ENCODE data around the gene EHMT1. TPM values are rescaled to one million over a fixed set of nuclear protein-coding genes. Genes with fewer than 3 reads are reported as not detected.

Gene EHMT1
- total RNA-seq, 2 donors from 2014 or later, result 93.1 to 184 TPM

GRCh38 chr9:137851516-137852267 lies 232.9 kb downstream of the EHMT1 start:
- H3K36me3 Mint-ChIP-seq, result peaks cover 25% of the 10 kb centered on the region

DNA sequence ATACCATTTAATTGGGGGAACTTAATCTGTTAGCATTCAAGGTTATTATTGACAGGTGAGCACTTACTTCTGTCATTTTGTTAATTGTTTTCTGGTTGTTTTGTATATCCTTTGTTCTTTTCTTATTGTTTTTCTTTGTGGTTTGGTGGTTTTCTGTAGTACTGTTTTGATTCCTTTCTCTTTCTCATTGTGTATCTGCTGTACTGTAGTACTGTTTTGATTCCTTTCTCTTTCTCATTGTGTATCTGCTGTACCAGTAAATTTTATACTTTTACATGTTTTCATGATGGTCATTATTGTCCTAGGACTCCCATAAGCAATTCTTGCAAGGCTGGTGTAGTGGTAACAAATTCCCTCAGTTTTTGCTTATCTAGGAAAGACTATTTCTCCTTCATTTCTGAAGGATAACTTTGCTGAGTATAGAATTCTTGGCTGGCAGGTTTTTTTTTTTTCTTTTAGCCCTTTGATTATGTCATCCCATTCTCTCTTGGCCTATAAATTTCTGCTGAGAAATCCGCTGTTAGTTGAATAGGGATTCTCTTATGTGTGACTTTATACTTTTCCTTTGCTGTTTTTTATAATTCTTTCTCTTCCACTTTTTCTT lies 234.7 kb downstream of the EHMT1 start:
- Mint-ChIP-seq H3K36me3 (peaks cover 25% of the 10 kb centered on the region), H3K4me1 (ENCODE audit: low read depth in 2 of 2) (peaks cover 5 to 7% of the 10 kb centered on the region in 2 donors), H3K9me3 (peaks cover 13% of the 10 kb centered on the region), H3K27me3 (peaks cover 4 to 6% of the 10 kb centered on the region in 2 donors), H3K4me3 (no peak overlapping the region), H3K27ac (no peak overlapping the region)
- ATAC-seq, result no peak
- no peak for DNase-seq (ENCODE audit: low spot score)

More at GRCh38 chr9:137851516-137852267, 232.9 kb downstream of the EHMT1 start:
- Mint-ChIP-seq H3K4me3 (no peak overlapping the region), H3K27ac (no peak overlapping the region), H3K9me3 (peaks cover 13% of the 10 kb centered on the region), H3K27me3 (peaks cover 4 to 6% of the 10 kb centered on the region in 2 donors), H3K4me1 (ENCODE audit: low read depth in 2 of 2) (peaks cover 5 to 7% of the 10 kb centered on the region in 2 donors)
- ATAC-seq, result no peak
- DNase-seq (ENCODE audit: low spot score), result no peak

DNA sequence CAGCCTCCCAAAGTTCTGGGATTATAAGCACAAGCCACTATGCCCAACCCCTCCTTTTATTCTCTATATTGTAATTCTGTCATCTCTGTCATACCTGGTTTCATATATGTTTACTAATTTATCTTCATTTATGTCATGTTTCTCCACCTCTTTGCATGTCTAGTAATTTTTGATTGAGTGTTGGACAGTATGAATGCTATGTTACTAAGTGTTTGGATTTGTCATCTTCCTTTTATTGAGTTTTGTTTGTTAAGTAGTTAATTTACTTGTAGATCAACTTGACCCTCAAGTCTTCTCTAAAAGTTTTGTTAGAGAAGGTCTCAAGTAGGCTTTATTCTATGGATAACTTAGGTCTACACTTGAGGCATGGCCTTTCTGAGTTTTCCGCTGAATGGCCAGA lies 241.6 kb downstream of the EHMT1 start:
- Mint-ChIP-seq H3K4me3 (no peak overlapping the region), H3K4me1 (ENCODE audit: low read depth in 2 of 2) (peaks cover 0 to 9% of the 10 kb centered on the region in 2 donors), H3K36me3 (peaks cover 15% of the 10 kb centered on the region), H3K27me3 (peaks cover 5 to 6% of the 10 kb centered on the region in 2 donors), H3K9me3 (peaks cover 17% of the 10 kb centered on the region), H3K27ac (no peak overlapping the region)
- no peak for ATAC-seq
- DNase-seq (ENCODE audit: low spot score), result no peak

GRCh38 chr9:137865581-137866145 lies 246.9 kb downstream of the EHMT1 start:
- no peak for ATAC-seq
- DNase-seq (ENCODE audit: low spot score), result no peak
- Mint-ChIP-seq H3K4me3 (no peak overlapping the region), H3K36me3 (peaks cover 8% of the 10 kb centered on the region), H3K27me3 (peaks cover 4 to 12% of the 10 kb centered on the region in 2 donors), H3K27ac (no peak overlapping the region), H3K4me1 (ENCODE audit: low read depth in 2 of 2) (peaks cover 0 to 36% of the 10 kb centered on the region in 2 donors), H3K9me3 (peaks cover 7% of the 10 kb centered on the region)

DNA sequence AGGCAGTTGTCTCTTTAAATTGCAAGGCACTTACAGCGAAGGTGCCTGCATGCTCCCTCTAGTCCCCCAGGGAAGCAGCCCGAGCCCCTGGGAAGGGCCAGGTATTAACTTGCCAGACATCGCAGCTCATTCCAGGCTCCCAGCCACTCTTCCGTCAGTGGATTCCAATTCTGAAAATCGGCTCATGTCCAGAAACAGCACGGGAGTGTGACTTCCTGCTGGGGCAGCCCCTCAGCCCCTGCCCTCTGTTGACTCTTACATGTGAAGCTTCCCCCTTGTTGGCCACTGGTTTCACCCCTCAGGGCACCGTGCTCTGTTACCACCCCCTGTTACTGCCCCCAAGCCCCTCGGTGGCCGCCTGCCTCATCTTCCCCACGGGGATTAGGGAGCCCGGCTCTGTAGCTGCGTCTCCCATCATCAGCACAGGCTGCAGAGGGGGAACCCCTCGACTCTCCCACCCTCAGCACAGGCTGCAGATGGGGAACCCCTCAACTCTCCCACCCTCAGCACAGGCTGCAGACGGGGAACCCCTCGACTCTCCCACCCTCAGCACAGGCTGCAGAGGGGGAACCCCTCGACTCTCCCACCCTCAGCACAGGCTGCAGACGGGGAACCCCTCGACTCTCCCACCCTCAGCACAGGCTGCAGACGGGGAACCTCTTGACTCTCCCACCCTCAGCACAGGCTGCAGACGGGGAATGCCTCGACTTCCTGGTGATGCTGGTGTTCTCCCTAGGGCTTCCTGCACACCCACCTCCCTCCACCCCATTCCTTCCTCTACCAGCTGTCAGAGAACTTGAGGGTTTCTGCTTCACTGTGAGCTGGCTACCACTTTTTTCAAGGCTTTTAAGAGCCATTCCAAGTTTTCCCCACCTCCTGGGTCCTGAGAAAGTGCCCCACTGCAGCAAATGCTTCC lies 247.7 kb downstream of the EHMT1 start:
- Mint-ChIP-seq H3K27ac (peak overlapping the region in 1 of 2 donors; percentile 70), H3K27me3 (peaks cover 4 to 15% of the 10 kb centered on the region in 2 donors), H3K9me3 (peaks cover 7% of the 10 kb centered on the region), H3K36me3 (peaks cover 8% of the 10 kb centered on the region), H3K4me1 (ENCODE audit: low read depth in 2 of 2) (peaks cover 0 to 36% of the 10 kb centered on the region in 2 donors), H3K4me3 (no peak overlapping the region)
- peak; percentile 20 to 77 for ATAC-seq
- peak; percentile 80 for DNase-seq (ENCODE audit: low spot score)

DNA sequence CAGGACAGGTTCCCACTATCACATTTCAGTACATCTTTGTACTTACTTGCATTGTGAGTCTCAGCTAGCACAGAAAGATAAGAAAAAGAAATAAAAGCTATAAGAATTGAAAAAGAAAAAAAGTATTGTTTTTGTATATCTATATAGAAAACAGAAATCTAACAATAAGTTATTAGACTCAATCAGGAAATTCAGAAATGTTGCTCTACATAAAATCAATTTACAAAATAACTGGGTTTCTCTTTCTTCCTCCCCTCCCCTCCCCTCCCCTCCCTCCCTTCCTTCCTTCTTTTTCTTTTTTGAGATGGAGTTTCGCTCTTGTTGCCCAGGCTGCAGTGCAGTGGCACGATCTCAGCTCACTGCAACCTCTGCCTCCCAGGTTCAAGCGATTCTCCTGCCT lies 251.6 kb downstream of the EHMT1 start:
- no peak for ATAC-seq
- Mint-ChIP-seq H3K27me3 (peaks cover 18 to 32% of the 10 kb centered on the region in 2 donors), H3K27ac (no peak overlapping the region), H3K9me3 (no peaks in the 10 kb centered on the region), H3K4me3 (no peak overlapping the region), H3K36me3 (no peaks in the 10 kb centered on the region), H3K4me1 (ENCODE audit: low read depth in 2 of 2) (peaks cover 0 to 26% of the 10 kb centered on the region in 2 donors)
- DNase-seq (ENCODE audit: low spot score), result no peak

DNA sequence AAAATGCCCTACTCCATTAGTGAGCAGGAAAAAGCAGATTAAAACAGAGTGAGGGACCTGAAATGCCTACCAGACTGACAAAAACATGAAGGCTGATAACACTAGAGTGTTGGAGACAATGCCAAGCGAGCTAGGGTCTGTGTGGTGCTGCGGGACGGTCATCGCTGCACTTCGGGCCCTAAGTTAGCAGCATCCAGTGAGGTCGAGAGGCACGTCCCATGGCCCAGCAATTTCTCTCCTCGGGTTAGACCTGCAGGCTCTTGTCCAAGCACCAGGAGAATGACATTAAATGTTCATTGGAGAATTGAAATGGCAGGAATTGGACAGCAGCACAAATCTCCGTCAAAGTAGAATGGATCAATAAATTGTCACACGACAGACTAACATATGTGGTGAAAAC lies 253.5 kb downstream of the EHMT1 start:
- Mint-ChIP-seq H3K4me3 (no peak overlapping the region), H3K4me1 (ENCODE audit: low read depth in 2 of 2) (peaks cover 0 to 15% of the 10 kb centered on the region in 2 donors), H3K27me3 (peaks cover 29 to 46% of the 10 kb centered on the region in 2 donors), H3K9me3 (no peaks in the 10 kb centered on the region), H3K36me3 (no peaks in the 10 kb centered on the region), H3K27ac (no peak overlapping the region)
- no peak for DNase-seq (ENCODE audit: low spot score)
- no peak for ATAC-seq

DNA sequence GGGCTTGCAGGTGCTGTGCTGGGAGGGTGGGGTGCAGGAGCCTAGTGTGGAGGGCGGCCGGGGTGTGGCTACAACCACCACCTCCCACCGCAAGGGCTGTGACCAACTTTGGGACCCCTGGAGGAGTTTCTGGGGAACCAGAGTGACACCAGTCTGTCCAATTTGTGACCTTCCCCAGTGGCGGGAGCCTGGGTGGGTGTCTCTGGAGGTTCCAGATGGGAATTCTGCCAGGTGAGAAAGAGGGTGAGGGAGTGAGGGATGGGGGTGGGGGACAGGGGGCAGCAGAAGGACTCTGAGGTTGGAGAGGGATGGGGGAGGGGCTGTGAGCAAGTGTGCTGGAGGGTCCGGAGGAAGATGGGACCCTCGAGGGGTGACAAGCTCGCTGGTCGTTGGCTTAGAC lies 254.6 kb downstream of the EHMT1 start:
- Mint-ChIP-seq H3K4me3 (no peak overlapping the region), H3K9me3 (no peaks in the 10 kb centered on the region), H3K27ac (no peak overlapping the region), H3K27me3 (peaks cover 29 to 41% of the 10 kb centered on the region in 2 donors), H3K36me3 (no peaks in the 10 kb centered on the region), H3K4me1 (ENCODE audit: low read depth in 2 of 2) (peaks cover 0 to 6% of the 10 kb centered on the region in 2 donors)
- ATAC-seq (no peak), DNase-seq (ENCODE audit: low spot score) (no peak)

DNA sequence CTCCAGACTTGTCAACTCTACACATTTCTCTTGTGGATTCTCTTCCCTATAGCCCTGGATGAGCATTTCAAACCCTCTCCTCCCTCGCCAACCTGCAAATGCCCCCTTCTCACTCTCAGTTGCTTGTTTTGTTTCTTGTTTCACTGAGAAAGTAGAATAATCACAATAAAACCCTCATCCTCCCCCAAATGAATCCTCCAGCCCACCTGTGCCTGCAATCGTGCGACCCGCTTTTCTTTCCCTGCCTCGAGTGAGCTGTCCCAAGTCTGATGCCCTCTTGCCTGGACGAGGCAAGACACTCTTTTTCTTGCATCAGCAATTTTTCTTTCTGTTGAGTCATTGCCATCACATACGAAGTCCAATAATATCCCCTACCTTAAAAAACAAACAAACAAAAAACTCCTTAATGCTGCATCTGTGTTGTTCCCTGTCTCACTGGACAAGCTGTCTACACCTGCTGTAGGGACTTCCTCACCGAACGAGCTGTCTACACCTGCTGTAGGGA lies 255.1 kb downstream of the EHMT1 start:
- H3K9me3 Mint-ChIP-seq, result no peaks in the 10 kb centered on the region
- peaks cover 0 to 3% of the 10 kb centered on the region in 2 donors for H3K4me1 Mint-ChIP-seq (ENCODE audit: low read depth in 2 of 2)
- no peaks in the 10 kb centered on the region for H3K36me3 Mint-ChIP-seq
- DNase-seq (ENCODE audit: low spot score) (no peak), ATAC-seq (no peak)
- H3K4me3 Mint-ChIP-seq, result no peak overlapping the region
- no peak overlapping the region for H3K27ac Mint-ChIP-seq
- H3K27me3 Mint-ChIP-seq, result peaks cover 27 to 39% of the 10 kb centered on the region in 2 donors

GRCh38 chr9:137875354-137875753 lies 256.5 kb downstream of the EHMT1 start:
- Mint-ChIP-seq H3K27me3 (peaks cover 30 to 39% of the 10 kb centered on the region in 2 donors), H3K9me3 (no peaks in the 10 kb centered on the region), H3K36me3 (no peaks in the 10 kb centered on the region), H3K4me3 (no peak overlapping the region), H3K4me1 (ENCODE audit: low read depth in 2 of 2) (peaks cover 0 to 3% of the 10 kb centered on the region in 2 donors), H3K27ac (no peak overlapping the region)
- no peak for ATAC-seq
- no peak for DNase-seq (ENCODE audit: low spot score)

- DNase-seq (ENCODE audit: low spot score) (no peak), ATAC-seq (no peak)
- Mint-ChIP-seq H3K27ac (no peak overlapping the region), H3K4me3 (no peak overlapping the region), H3K4me1 (ENCODE audit: low read depth in 2 of 2) (peaks cover 0 to 3% of the 10 kb centered on the region in 2 donors), H3K9me3 (no peaks in the 10 kb centered on the region), H3K36me3 (no peaks in the 10 kb centered on the region), H3K27me3 (peaks cover 30 to 39% of the 10 kb centered on the region in 2 donors)
Observed at GRCh38 chr9:137875846-137876245, 257.0 kb downstream of the EHMT1 start.

GRCh38 chr9:137876269-137876668 lies 257.5 kb downstream of the EHMT1 start:
- Mint-ChIP-seq H3K4me3 (peak overlapping the region; percentile 21), H3K36me3 (no peaks in the 10 kb centered on the region), H3K9me3 (no peaks in the 10 kb centered on the region), H3K27me3 (peaks cover 30 to 38% of the 10 kb centered on the region in 2 donors), H3K4me1 (ENCODE audit: low read depth in 2 of 2) (peaks cover 0 to 3% of the 10 kb centered on the region in 2 donors), H3K27ac (no peak overlapping the region)
- DNase-seq (ENCODE audit: low spot score) (no peak), ATAC-seq (no peak)

- peaks cover 31 to 32% of the 10 kb centered on the region in 2 donors for H3K27me3 Mint-ChIP-seq
- H3K36me3 Mint-ChIP-seq, result no peaks in the 10 kb centered on the region
- H3K27ac Mint-ChIP-seq, result no peak overlapping the region
- no peak for ATAC-seq
- peaks cover 0 to 3% of the 10 kb centered on the region in 2 donors for H3K4me1 Mint-ChIP-seq (ENCODE audit: low read depth in 2 of 2)
- H3K4me3 Mint-ChIP-seq, result peak overlapping the region; percentile 21
- no peak for DNase-seq (ENCODE audit: low spot score)
- no peaks in the 10 kb centered on the region for H3K9me3 Mint-ChIP-seq
Observed at GRCh38 chr9:137876781-137877386, 258.1 kb downstream of the EHMT1 start.
